ENCODE measurements around the gene STX7. TPM values are rescaled to one million over a fixed set of nuclear protein-coding genes. Genes with fewer than 3 reads are reported as not detected.
A peak's percentile ranks its signal among the peaks of the same experiment; 100 is the strongest.

STX7 gene
- polyA plus RNA-seq, 1 donor, result 86.6 TPM

GRCh38 chr6:132511210-132511830 lies 1.6 kb downstream of the STX7 start:
- DNase-seq, result no peak

GRCh38 chr6:132506869-132507808 lies 5.8 kb downstream of the STX7 start:
- DNase-seq, result no peak

DNA sequence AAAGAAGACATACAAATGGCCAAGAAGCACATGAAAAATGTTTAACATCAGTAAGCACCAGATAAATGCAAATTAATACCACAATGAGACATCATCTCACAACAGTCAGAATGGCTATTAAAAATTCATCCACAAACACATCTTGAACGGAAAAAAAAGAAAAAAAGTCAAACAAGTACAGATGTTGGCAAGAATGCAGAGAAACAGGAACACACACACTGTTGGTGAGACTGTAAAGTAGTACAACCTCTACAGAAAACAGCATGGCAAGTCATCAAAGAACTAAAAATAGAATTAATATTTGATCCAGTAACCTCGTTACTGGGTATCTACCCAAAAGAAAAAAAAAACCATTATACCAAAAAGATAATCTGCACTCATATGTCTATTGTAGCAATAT lies 6.5 kb downstream of the STX7 start:
- no peak for DNase-seq

DNA sequence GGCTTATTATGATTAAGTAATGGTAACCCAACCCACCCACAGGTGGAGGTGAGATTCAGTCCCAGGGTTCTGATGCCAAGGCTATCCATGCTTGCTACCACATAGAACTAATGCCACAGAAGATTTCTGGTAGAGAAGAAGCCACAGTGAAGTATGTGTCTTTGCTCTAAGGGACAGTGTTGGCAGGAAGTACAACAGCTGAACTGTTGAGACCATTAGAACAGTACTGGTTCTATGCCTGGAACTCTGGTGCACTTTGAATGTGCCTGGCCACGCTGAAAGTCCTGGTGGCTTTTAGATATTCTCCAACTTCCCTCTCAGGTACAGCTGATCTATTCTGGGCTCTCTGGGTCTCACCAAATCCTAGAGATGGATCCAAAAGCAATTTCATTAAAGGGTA lies 7.8 kb downstream of the STX7 start:
- DNase-seq, result no peak

GRCh38 chr6:132504757-132505156 lies 8.2 kb downstream of the STX7 start:
- no peak for DNase-seq

- no peak for DNase-seq
These were observed 13.2 kb downstream of the STX7 start for GRCh38 chr6:132499757-132500156.

GRCh38 chr6:132498638-132499037 lies 14.3 kb downstream of the STX7 start:
- no peak for DNase-seq

DNA sequence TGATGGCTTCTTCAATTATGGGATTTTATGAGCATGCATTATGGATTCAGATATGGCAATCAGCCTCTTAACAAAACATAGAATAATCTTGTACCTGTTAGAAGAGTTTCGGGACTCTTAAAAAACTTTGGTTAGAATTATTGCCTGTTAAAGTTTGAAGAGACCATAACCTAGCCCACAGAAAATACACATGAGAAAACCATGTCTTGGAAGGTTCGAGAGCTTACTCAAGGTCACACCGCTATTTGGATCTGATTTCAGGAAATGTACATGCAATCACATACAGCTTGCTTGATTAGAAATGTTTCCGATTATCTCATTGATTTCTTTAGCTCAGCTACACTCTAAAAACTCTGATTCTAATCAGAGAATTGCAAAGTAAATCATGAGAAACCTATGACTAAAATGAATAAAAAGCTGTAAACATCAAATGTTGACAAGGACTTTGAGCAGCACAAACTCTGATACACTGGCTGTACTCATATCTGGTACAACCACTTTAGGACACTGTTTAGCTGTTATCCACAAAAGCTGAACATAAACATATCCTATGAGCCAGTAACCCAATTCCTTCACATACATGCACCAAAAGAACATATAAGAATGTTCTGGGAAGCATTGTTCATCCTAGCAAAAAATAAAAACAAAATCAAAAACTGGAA lies 16.3 kb downstream of the STX7 start:
- DNase-seq, result no peak

- no peak for DNase-seq
These were observed 17.3 kb downstream of the STX7 start for GRCh38 chr6:132495604-132496079.

DNA sequence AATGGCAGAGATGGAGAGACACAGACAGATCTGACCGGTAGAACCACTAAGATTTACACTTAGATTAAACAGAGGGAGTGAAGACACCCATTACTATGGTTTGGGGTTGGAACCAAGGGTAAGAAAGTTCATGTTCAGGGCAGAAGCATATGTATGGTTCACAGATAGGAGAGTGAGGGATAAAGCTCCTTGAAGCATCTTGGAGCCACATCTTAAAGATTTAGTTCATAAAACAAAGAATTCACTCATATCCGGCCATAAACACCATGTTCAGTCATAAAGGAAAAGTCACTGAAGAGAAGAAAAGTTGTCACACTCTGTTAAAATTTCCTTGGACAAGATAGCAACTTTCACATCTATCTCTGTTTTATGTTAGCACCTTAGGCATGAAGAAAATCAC lies 18.0 kb downstream of the STX7 start:
- no peak for DNase-seq

DNA sequence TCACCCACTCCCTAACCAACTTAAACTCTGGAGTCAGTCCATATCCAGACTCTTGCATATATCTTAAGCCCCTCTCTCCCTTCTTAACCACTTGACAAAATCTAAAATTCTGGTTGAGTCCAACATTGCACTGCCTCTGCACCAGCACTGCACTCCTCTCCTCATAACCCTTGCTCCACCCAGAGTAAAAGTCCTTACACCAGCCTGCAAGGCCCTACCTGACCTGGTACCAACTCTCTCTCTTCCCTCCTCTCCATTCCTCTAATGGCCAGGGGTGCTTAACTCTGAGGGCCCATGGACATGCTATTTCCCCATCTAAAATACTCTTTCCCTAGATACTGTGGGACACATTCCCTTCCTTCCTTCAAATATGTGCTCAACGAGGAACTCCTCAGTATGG lies 21.0 kb downstream of the STX7 start:
- no peak for DNase-seq

GRCh38 chr6:132491303-132491702 lies 21.6 kb downstream of the STX7 start:
- DNase-seq, result no peak

DNA sequence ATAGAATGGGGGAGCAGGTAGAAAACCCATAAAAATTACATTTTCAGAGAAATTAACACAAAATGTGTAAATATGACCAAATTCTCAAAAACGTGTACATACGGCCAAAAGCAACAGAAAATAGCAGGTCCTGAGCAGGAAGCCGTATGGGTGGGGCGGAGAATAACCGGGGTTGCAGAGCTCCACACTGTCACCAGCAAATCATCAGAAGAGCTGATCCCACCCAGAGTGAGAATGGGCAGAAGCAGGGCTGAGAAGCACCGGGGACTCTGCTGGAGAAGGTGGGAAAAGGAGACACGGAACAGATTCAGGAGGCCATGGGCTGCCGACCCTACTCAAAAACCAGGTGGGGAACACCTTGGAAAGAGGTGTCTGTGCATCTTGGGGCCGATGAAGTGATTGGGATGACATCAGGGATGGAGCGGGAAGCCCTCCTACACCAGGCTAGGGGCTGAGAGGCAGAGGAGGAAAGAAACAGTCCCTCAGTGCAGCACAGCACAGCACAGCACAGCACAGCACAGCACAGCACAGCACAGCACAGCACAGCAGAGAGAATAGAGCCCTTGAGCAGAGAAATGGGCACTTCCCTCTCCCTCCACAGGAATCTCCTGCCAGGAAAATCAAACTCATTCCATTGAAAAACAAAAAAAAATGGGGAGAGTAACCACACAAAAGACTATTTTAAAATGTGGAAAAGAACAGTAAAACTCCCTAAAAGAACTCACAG lies 22.3 kb downstream of the STX7 start:
- DNase-seq, result no peak

DNA sequence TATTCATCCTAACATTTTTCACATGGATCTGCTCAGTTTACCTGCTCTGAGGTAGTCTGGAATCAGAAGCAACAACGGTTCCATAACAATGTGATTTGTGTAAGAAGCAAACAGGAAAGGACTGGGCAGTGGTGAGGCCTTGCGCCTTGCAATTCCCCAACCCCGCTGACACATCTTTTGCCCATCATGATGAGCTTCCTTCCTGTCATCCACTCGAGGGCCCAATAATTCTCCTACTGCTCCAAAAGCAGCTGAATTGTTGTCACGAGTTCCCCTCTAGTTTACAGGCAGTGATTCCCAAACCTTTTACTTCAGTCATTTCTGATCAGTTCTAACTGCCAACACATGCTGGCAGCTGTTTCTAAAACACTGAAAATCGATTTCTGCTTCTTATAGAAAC lies 22.9 kb downstream of the STX7 start:
- DNase-seq, result no peak

- no peak for DNase-seq
These were observed 23.5 kb downstream of the STX7 start for GRCh38 chr6:132489376-132489775.

DNA sequence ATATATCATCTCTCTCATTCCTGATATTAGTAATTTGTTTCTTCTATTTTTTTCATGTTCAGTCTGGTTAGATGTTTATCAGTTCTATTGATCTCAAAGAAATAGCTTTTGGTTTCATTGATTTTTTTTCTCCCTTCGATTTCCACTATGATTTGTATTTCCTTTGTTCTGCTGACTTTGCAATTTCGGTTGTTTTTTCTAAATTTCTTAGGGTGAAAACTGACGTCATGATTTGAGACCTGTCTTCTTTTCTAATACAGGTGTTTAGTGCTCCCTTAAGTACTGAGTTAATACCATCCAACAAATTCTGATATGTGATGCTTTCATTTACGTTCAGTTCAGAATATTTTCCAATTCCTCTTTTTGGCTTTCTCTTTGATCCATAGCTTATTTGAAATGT lies 25.2 kb downstream of the STX7 start:
- DNase-seq, result no peak

- no peak for DNase-seq
These were observed 28.3 kb downstream of the STX7 start for GRCh38 chr6:132484680-132485018.

GRCh38 chr6:132483779-132484679 lies 28.9 kb downstream of the STX7 start:
- peak; percentile 77 for DNase-seq

DNA sequence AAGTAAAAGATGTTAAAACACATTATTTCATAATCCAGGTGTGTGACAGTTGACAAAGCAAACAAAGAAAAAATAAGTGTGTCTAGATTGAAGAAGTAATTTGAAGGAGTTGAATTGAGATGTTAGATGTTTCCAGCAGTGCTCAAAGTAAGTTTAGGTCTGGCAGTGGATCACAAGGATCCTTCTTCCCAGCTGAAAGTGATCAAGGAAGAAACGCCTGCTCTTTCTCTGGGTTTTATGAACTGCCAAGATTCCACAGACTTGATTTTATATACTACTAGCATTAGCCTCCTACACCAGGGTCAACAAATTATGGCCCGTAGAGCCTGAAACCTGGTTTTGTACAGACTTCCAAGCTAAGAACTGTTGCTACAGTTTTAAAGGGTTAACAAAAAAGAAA lies 30.3 kb downstream of the STX7 start:
- DNase-seq, result peak; percentile 60

- DNase-seq, result no peak
These were observed 31.7 kb downstream of the STX7 start for GRCh38 chr6:132481189-132481588.

- DNase-seq, result no peak
These were observed 33.8 kb downstream of the STX7 start for GRCh38 chr6:132479131-132479530.
